ENCODE data around the gene SLC5A11. TPM values are rescaled to one million over a fixed set of nuclear protein-coding genes. Genes with fewer than 3 reads are reported as not detected.
"Not testable (repeated sequence)": the region's sequence is repeated elsewhere in the genome, so short reads cannot be mapped to it uniquely, and the experiment has no call there.

Gene SLC5A11
- total and polyA plus RNA-seq, 4 experiments from 2014 or later = 0.19 to 0.70 TPM; not detected in 2

GRCh38 chr16:24853169-24853824 lies 7.5 kb downstream of the SLC5A11 start:
- no peak overlapping the region for H3K27ac ChIP-seq (ENCODE audit: low read depth, low read length)
- Mint-ChIP-seq H3K9me3 (peaks cover 0 to 4% (median 0%) of the 10 kb centered on the region in 8 donors), H3K36me3 (no peaks in the 10 kb centered on the region), H3K27me3 (peaks cover 0 to 2% of the 10 kb centered on the region in 2 donors), H3K4me3 (no peak overlapping the region), H3K4me1 (peaks cover 0 to 2% (median 0%) of the 10 kb centered on the region in 4 donors), H3K27ac (no peak overlapping the region)
- ChIA-PET CTCF (ENCODE audit: partially characterized antibody) (no interaction called here), POLR2A (ENCODE audit: partially characterized antibody) (no interaction called here)
- no peaks in the 10 kb centered on the region for H3K9me3 ChIP-seq (ENCODE audit: control insufficient read depth in 1 of 2, low read length in 2 of 2)
- H3K36me3 ChIP-seq (ENCODE audit: insufficient read depth, low read length) = no peaks in the 10 kb centered on the region
- no peak for DNase-seq
- intact Hi-C loops (cut with micrococcal nuclease) = no loop called here
- H3K4me1 ChIP-seq (ENCODE audit: insufficient read depth, low read length) = no peaks in the 10 kb centered on the region
- H3K27me3 ChIP-seq (ENCODE audit: insufficient read depth, low read length) = no peaks in the 10 kb centered on the region
- H3K4me3 ChIP-seq (ENCODE audit: low read length in 2 of 2) = no peak overlapping the region

- Histone ChIP-seq H3K36me3 (ENCODE audit: insufficient read depth, low read length) (no peaks in the 10 kb centered on the region), H3K4me3 (ENCODE audit: low read length in 2 of 2) (no peak overlapping the region), H3K27ac (ENCODE audit: low read depth, low read length) (no peak overlapping the region), H3K4me1 (ENCODE audit: insufficient read depth, low read length) (no peaks in the 10 kb centered on the region), H3K9me3 (ENCODE audit: control insufficient read depth in 1 of 2, low read length in 2 of 2) (no peaks in the 10 kb centered on the region), H3K27me3 (ENCODE audit: insufficient read depth, low read length) (no peaks in the 10 kb centered on the region)
- H3K4me1 Mint-ChIP-seq = peaks cover 0 to 2% (median 0%) of the 10 kb centered on the region in 4 donors
- ChIA-PET POLR2A (ENCODE audit: partially characterized antibody) (no interaction called here), CTCF (ENCODE audit: partially characterized antibody) (no interaction called here)
- DNase-seq = no peak
- H3K4me3 Mint-ChIP-seq = no peak overlapping the region
- intact Hi-C loops (cut with micrococcal nuclease) = no loop called here
- H3K27ac Mint-ChIP-seq = no peak overlapping the region
- H3K36me3 Mint-ChIP-seq = no peaks in the 10 kb centered on the region
- H3K9me3 Mint-ChIP-seq = peaks cover 0 to 4% (median 0%) of the 10 kb centered on the region in 8 donors
- peaks cover 0 to 6% of the 10 kb centered on the region in 2 donors for H3K27me3 Mint-ChIP-seq
Observed at GRCh38 chr16:24853830-24854229, 8.1 kb downstream of the SLC5A11 start.

- H3K27ac ChIP-seq (ENCODE audit: low read depth, low read length) = no peak overlapping the region
- Mint-ChIP-seq H3K4me3 (no peak overlapping the region), H3K4me1 (peaks cover 0 to 2% (median 0%) of the 10 kb centered on the region in 4 donors), H3K36me3 (no peaks in the 10 kb centered on the region), H3K27ac (no peak overlapping the region), H3K27me3 (peaks cover 0 to 6% of the 10 kb centered on the region in 2 donors), H3K9me3 (peaks cover 0 to 4% (median 0%) of the 10 kb centered on the region in 8 donors)
- H3K4me3 ChIP-seq (ENCODE audit: low read length in 2 of 2) = no peak overlapping the region
- DNase-seq = no peak
- intact Hi-C loops (cut with micrococcal nuclease) = no loop called here
- ChIA-PET CTCF (ENCODE audit: partially characterized antibody) (no interaction called here), POLR2A (ENCODE audit: partially characterized antibody) (no interaction called here)
- H3K36me3 ChIP-seq (ENCODE audit: insufficient read depth, low read length) = no peaks in the 10 kb centered on the region
- H3K4me1 ChIP-seq (ENCODE audit: insufficient read depth, low read length) = no peaks in the 10 kb centered on the region
- no peaks in the 10 kb centered on the region for H3K9me3 ChIP-seq (ENCODE audit: control insufficient read depth in 1 of 2, low read length in 2 of 2)
- H3K27me3 ChIP-seq (ENCODE audit: insufficient read depth, low read length) = no peaks in the 10 kb centered on the region
Observed at GRCh38 chr16:24854607-24855171, 8.9 kb downstream of the SLC5A11 start.

GRCh38 chr16:24855678-24856077 lies 9.9 kb downstream of the SLC5A11 start:
- Histone ChIP-seq H3K27me3 (ENCODE audit: insufficient read depth, low read length) (no peaks in the 10 kb centered on the region), H3K9me3 (ENCODE audit: control insufficient read depth in 1 of 2, low read length in 2 of 2) (no peaks in the 10 kb centered on the region), H3K4me1 (ENCODE audit: insufficient read depth, low read length) (no peaks in the 10 kb centered on the region), H3K4me3 (ENCODE audit: low read length in 2 of 2) (no peak overlapping the region), H3K27ac (ENCODE audit: low read depth, low read length) (no peak overlapping the region), H3K36me3 (ENCODE audit: insufficient read depth, low read length) (no peaks in the 10 kb centered on the region)
- POLR2A ChIA-PET (ENCODE audit: partially characterized antibody) = no interaction called here
- peaks cover 0 to 4% (median 0%) of the 10 kb centered on the region in 8 donors for H3K9me3 Mint-ChIP-seq
- CTCF ChIA-PET (ENCODE audit: partially characterized antibody) = no interaction called here
- no peak for DNase-seq
- H3K4me3 Mint-ChIP-seq = no peak overlapping the region
- peaks cover 0 to 6% of the 10 kb centered on the region in 2 donors for H3K27me3 Mint-ChIP-seq
- no peak overlapping the region for H3K27ac Mint-ChIP-seq
- H3K36me3 Mint-ChIP-seq = no peaks in the 10 kb centered on the region
- H3K4me1 Mint-ChIP-seq = peaks cover 0 to 2% (median 0%) of the 10 kb centered on the region in 4 donors
- intact Hi-C loops (cut with micrococcal nuclease) = no loop called here

DNA sequence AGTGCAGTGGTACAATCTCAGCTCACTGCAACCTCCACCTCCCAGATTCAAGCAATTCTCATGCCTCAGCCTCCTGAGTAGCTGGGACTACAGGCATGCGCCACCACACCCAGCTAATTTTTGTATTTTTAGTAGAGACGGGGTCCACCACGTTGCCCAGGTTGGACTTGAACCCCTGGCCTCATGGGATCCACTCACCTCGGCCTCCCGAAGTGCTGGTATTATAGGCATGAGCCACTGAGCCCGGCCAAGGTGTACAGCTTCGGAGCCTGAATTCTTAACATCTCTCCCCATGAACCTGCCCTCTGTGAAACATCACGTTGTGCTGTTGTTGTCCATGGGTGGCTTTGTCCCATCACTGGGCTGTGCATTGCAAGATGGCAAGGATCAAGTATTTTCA lies 11.1 kb downstream of the SLC5A11 start:
- H3K4me3 ChIP-seq (ENCODE audit: low read length in 2 of 2); intact Hi-C loops (cut with micrococcal nuclease); DNase-seq; POLR2A ChIA-PET (ENCODE audit: partially characterized antibody); H3K36me3 Mint-ChIP-seq; H3K27ac Mint-ChIP-seq; H3K4me1 ChIP-seq (ENCODE audit: insufficient read depth, low read length); H3K4me3 Mint-ChIP-seq; H3K4me1 Mint-ChIP-seq; H3K36me3 ChIP-seq (ENCODE audit: insufficient read depth, low read length); H3K9me3 Mint-ChIP-seq; H3K27me3 Mint-ChIP-seq; H3K27me3 ChIP-seq (ENCODE audit: insufficient read depth, low read length); CTCF ChIA-PET (ENCODE audit: partially characterized antibody); H3K9me3 ChIP-seq (ENCODE audit: control insufficient read depth in 1 of 2, low read length in 2 of 2); H3K27ac ChIP-seq (ENCODE audit: low read depth, low read length): not testable (repeated sequence)

DNA sequence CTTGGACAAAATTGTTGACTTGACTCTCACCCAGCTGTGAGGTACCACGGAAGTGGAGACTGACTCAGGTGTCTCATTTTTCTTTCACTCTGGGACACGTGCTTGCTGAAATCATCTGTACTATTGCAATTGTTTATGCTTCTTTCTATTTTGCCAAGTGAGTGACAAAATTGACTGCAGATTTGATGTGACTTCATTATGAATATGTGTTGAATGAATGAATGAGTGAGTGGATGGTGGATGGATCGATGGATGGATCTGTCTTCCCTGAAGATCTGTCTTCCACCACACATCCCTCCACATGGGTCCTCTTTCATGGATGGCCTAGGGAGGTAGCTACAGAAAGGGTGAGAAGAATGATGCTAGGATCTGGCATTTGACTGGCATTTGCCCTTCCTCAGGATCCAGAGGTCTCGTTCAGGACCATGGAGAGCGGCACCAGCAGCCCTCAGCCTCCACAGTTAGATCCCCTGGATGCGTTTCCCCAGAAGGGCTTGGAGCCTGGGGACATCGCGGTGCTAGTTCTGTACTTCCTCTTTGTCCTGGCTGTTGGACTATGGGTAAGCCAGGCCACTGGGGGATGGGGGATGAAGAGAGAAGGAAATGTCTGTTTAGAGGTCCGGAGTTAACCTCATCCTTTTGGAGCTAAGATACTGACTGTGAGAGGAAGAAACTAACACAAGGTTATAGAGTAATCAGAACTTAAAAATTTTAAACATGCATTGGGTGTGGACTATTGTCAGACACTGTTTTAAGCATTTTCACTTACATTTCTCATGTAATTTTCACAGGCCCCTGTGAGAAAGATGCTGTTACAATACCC lies 12.7 kb downstream of the SLC5A11 start:
- Histone ChIP-seq H3K4me3 (ENCODE audit: low read length in 2 of 2) (no peak overlapping the region), H3K27ac (ENCODE audit: low read depth, low read length) (no peak overlapping the region), H3K4me1 (ENCODE audit: insufficient read depth, low read length) (no peaks in the 10 kb centered on the region), H3K27me3 (ENCODE audit: insufficient read depth, low read length) (no peaks in the 10 kb centered on the region), H3K9me3 (ENCODE audit: control insufficient read depth in 1 of 2, low read length in 2 of 2) (no peaks in the 10 kb centered on the region), H3K36me3 (ENCODE audit: insufficient read depth, low read length) (no peaks in the 10 kb centered on the region)
- H3K36me3 Mint-ChIP-seq = no peaks in the 10 kb centered on the region
- POLR2A ChIA-PET (ENCODE audit: partially characterized antibody) = no interaction called here
- peaks cover 0 to 9% (median 3%) of the 10 kb centered on the region in 8 donors for H3K9me3 Mint-ChIP-seq
- peak; percentile 28 to 42 (median 34) for DNase-seq
- H3K27me3 Mint-ChIP-seq = peaks cover 0 to 6% of the 10 kb centered on the region in 2 donors
- H3K27ac Mint-ChIP-seq = peak overlapping the region in 1 of 7 donors; percentile 14
- H3K4me3 Mint-ChIP-seq = no peak overlapping the region
- no peaks in the 10 kb centered on the region for H3K4me1 Mint-ChIP-seq
- CTCF ChIA-PET (ENCODE audit: partially characterized antibody) = no interaction called here
- intact Hi-C loops (cut with micrococcal nuclease) = no loop called here

- no peak overlapping the region for H3K27ac ChIP-seq (ENCODE audit: low read depth, low read length)
- H3K27me3 Mint-ChIP-seq = peaks cover 0 to 4% of the 10 kb centered on the region in 2 donors
- intact Hi-C loops (cut with micrococcal nuclease) = no loop called here
- no peaks in the 10 kb centered on the region for H3K36me3 Mint-ChIP-seq
- no peaks in the 10 kb centered on the region for H3K36me3 ChIP-seq (ENCODE audit: insufficient read depth, low read length)
- no peak overlapping the region for H3K4me3 Mint-ChIP-seq
- H3K9me3 ChIP-seq (ENCODE audit: control insufficient read depth in 1 of 2, low read length in 2 of 2) = peaks cover 0 to 5% of the 10 kb centered on the region in 2 donors
- no peaks in the 10 kb centered on the region for H3K27me3 ChIP-seq (ENCODE audit: insufficient read depth, low read length)
- no peak for DNase-seq
- H3K4me1 Mint-ChIP-seq = no peaks in the 10 kb centered on the region
- H3K4me3 ChIP-seq (ENCODE audit: low read length in 2 of 2) = no peak overlapping the region
- CTCF ChIA-PET (ENCODE audit: partially characterized antibody) = no interaction called here
- POLR2A ChIA-PET (ENCODE audit: partially characterized antibody) = no interaction called here
- H3K27ac Mint-ChIP-seq = no peak overlapping the region
- H3K9me3 Mint-ChIP-seq = peaks cover 0 to 30% (median 19%) of the 10 kb centered on the region in 8 donors
- H3K4me1 ChIP-seq (ENCODE audit: insufficient read depth, low read length) = no peaks in the 10 kb centered on the region
Observed at GRCh38 chr16:24861461-24861860, 15.7 kb downstream of the SLC5A11 start.

Measured in CD4-positive, alpha-beta memory T cell (primary cell).